ENCODE measurements around the gene TBC1D1. TPM values are rescaled to one million over a fixed set of nuclear protein-coding genes. Genes with fewer than 3 reads are reported as not detected.

The TBC1D1 gene
- total RNA-seq, 4 donors from 2014 or later: 111 to 176 (median 142) TPM

DNA sequence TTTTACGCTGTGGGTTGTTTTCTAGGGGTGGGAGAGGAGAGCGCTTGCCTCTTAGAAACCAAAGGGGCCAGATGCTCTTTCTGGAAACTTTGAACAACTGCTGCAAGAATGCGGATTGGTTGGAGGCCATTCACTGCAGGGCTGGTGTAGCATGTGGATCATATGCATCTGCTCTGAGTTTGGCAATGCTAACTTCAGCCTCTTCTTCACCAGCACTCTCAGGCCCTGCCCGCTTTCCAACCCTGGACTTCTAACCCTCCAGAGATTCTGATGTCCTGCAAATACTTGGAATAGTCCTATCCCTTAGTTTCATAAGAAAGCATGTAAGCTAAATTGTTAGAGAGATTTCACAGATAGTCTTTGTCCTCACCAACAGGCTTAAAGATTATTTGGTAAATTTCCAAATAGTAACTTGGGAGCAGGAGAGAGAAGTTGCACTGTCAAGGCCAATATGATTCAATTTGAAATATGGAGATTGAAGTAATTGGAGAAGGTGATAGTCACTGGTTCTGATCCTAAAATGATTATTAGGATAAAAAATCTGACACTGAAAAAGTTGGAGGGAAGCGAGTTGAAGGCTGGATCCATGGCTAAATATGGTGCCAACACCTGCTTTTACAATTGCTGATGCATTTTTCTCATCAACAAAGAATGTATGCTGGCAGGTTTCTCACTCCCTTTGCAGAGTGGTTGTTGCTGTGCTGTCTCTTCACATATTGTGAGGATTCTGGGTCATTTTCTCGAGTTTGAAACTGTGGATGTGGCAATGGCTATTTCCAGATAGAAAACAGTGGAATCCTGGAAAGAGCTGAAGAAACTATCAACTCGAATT, 279.7 kb downstream of the TBC1D1 start:
- H3K9me3 ChIP-seq: no peaks in the 10 kb centered on the region
- in situ Hi-C loops (cut with MboI; ENCODE audit: low sequenced_read_pairs in 4 of 4): loop anchor here (10.0 kb wide), 4 partner anchors 96 to 504 kb away; no protein-coding TSS in a partner anchor
- no peak overlapping the region for H3K27ac ChIP-seq
- no peak for DNase-seq
- intact Hi-C loops (cut with DNase I; ENCODE audit: low total_unique reads): no loop called here
- H3K4me1 ChIP-seq: no peaks in the 10 kb centered on the region
- TF ChIP-seq, protein P1, sequence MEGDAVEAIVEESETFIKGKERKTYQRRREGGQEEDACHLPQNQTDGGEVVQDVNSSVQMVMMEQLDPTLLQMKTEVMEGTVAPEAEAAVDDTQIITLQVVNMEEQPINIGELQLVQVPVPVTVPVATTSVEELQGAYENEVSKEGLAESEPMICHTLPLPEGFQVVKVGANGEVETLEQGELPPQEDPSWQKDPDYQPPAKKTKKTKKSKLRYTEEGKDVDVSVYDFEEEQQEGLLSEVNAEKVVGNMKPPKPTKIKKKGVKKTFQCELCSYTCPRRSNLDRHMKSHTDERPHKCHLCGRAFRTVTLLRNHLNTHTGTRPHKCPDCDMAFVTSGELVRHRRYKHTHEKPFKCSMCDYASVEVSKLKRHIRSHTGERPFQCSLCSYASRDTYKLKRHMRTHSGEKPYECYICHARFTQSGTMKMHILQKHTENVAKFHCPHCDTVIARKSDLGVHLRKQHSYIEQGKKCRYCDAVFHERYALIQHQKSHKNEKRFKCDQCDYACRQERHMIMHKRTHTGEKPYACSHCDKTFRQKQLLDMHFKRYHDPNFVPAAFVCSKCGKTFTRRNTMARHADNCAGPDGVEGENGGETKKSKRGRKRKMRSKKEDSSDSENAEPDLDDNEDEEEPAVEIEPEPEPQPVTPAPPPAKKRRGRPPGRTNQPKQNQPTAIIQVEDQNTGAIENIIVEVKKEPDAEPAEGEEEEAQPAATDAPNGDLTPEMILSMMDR (IDR thresholded peaks at IDR 0.05 in 4 of 5, conservative IDR thresholded peaks at IDR 0.05 in 1 of 5): no peak
- no peak for TF ChIP-seq POLR2A (IDR thresholded peaks at IDR 0.05)
- no peaks in the 10 kb centered on the region for H3K27me3 ChIP-seq
- ATAC-seq: no peak
- H3K4me3 ChIP-seq: no peak overlapping the region
- H3K36me3 ChIP-seq: no peaks in the 10 kb centered on the region

DNA sequence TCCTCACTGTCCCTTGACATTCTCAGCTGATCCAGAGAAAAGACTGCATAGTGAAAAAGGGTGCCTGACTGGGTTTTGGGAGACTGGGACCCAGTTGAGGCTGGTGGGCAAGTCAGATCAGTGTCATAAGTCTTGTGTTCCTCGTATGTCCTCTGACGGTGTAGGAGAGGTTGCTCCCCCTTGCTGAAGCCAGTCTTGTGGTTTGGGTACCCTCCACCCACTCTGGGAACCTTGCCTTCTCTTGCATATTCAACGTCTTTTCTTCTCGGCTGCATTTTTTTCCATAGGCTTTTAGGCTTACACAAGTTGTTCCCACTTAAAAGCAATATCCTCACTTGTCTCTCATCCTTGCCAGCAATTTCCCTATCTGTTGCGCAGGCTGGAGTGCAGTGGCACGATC, 281.2 kb downstream of the TBC1D1 start:
- H3K27me3 ChIP-seq: no peaks in the 10 kb centered on the region
- DNase-seq (no peak), ATAC-seq (no peak)
- H3K36me3 ChIP-seq: no peaks in the 10 kb centered on the region
- in situ Hi-C loops (cut with MboI; ENCODE audit: low sequenced_read_pairs in 4 of 4): loop anchor here (10.0 kb wide), 4 partner anchors 97 to 503 kb away; no protein-coding TSS in a partner anchor
- H3K4me1 ChIP-seq: peaks cover 0 to 2% of the 10 kb centered on the region in 2 donors
- intact Hi-C loops (cut with DNase I; ENCODE audit: low total_unique reads): no loop called here
- no peak overlapping the region for H3K4me3 ChIP-seq
- H3K27ac ChIP-seq: no peak overlapping the region
- TF ChIP-seq POLR2A (IDR thresholded peaks at IDR 0.05): no peak
- TF ChIP-seq, protein P1 (IDR thresholded peaks at IDR 0.05 in 4 of 5, conservative IDR thresholded peaks at IDR 0.05 in 1 of 5): no peak
- no peaks in the 10 kb centered on the region for H3K9me3 ChIP-seq

DNA sequence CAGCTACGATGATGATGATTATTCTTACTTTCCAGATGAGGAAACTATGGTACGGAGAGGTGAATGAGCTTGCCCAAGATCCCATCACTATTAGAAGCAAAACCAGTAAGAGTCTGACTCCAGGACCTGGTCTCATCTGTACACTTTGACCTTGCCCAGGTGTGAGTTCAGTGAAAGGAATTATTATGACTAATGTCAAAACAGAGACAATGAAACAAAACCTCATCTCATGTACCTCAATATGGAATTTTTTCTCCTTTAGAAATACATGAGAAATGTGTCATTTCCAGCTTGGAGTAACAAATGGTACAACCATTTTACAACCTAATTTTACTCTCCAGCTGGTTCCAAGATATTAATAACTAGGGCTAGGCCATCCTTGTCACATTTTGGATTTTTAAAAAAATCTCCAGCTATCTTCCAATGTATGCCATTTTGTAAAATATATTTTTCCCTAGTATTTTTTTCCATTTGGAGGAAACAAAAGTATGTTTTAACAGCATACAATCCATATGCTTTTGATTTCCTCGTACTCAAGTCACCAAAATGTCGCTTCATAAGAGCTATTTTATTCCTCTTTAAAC, 283.1 kb downstream of the TBC1D1 start:
- no peak for ATAC-seq
- Histone ChIP-seq H3K27me3 (no peaks in the 10 kb centered on the region), H3K27ac (no peak overlapping the region), H3K36me3 (no peaks in the 10 kb centered on the region), H3K4me3 (no peak overlapping the region), H3K9me3 (no peaks in the 10 kb centered on the region), H3K4me1 (peaks cover 3 to 12% of the 10 kb centered on the region in 2 donors)
- TF ChIP-seq, protein P1 (IDR thresholded peaks at IDR 0.05 in 4 of 5, conservative IDR thresholded peaks at IDR 0.05 in 1 of 5): no peak
- TF ChIP-seq POLR2A (IDR thresholded peaks at IDR 0.05): no peak
- DNase-seq: no peak
- in situ Hi-C loops (cut with MboI; ENCODE audit: low sequenced_read_pairs in 4 of 4) (loop anchor here (10.0 kb wide), 4 partner anchors 99 to 501 kb away; no protein-coding TSS in a partner anchor), intact Hi-C loops (cut with DNase I; ENCODE audit: low total_unique reads) (no loop called here)

DNA sequence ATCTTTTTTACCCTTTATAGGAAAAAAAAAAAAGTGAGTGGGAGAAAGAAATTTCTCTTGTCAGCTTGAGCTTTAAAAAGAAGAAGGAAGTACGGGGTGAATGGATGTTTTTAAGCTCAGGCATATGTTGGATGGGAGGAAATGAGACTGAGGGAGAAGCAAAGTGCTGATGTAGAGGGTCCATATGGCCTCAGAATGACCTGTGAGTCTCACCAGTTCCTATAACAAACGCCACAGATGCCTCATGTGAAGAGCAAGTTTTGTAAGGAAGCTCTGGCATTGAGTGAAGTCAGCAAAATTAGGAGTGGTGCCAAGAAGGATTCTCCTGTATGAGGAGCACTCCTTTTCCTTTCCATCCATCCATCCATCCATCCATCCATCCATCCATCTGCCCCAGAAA, 283.9 kb downstream of the TBC1D1 start:
- ATAC-seq: no peak
- Histone ChIP-seq H3K27ac (no peak overlapping the region), H3K4me1 (peaks cover 3 to 12% of the 10 kb centered on the region in 2 donors)

More for the DNA sequence above, 283.9 kb downstream of the TBC1D1 start:
- Histone ChIP-seq H3K27me3 (no peaks in the 10 kb centered on the region), H3K36me3 (no peaks in the 10 kb centered on the region), H3K4me3 (no peak overlapping the region), H3K9me3 (no peaks in the 10 kb centered on the region)
- intact Hi-C loops (cut with DNase I; ENCODE audit: low total_unique reads) (loop anchor here (5.0 kb wide), 2 partner anchors 98 to 112 kb away; no protein-coding TSS in a partner anchor), in situ Hi-C loops (cut with MboI; ENCODE audit: low sequenced_read_pairs in 4 of 4) (loop anchor here (5.0 to 10.0 kb wide), 5 partner anchors 100 to 558 kb away; no protein-coding TSS in a partner anchor)
- no peak for DNase-seq
- TF ChIP-seq, protein P1 (IDR thresholded peaks at IDR 0.05 in 4 of 5, conservative IDR thresholded peaks at IDR 0.05 in 1 of 5): no peak
- no peak for TF ChIP-seq POLR2A (IDR thresholded peaks at IDR 0.05)
